H1 (cell line): ENCODE measurements around the gene CRTC3. TPM values are rescaled to one million over a fixed set of nuclear protein-coding genes. Genes with fewer than 3 reads are reported as not detected.

ENCODE experiments used
- CTCF ChIA-PET: fragments of 300-600 bp; sonication (Branson Sonifier 250); formaldehyde crosslinking; loops from one replicate; lab custom pipeline; 2021; ENCODE audit not compliant: partially characterized antibody; lab: Charles Lee
- POLR2A ChIA-PET: fragments of 300-600 bp; sonication (Branson Sonifier 250); formaldehyde crosslinking; loops from one replicate; lab custom pipeline; 2021; ENCODE audit warnings: inconsistent platforms; ENCODE audit not compliant: partially characterized antibody; lab: Charles Lee
- DNase-seq, 2 experiments: peaks; one replicate each; pipeline versions ENCODE4 v3.0.0 to v3.0.0-alpha.2; 2010 to 2022; ENCODE audit warnings: low spot score in 2 of 2, low read depth in 1 of 2, mixed read lengths in 1 of 2
- FAIRE-seq: peaks from 2 replicates; lab custom pipeline; 2011; peaks lifted over from hg19 to GRCh38; lab: Jason Lieb, UNC
- H2AFZ ChIP-seq: 2 replicates; pipeline ENCODE4 v1.8.1; 2012; ENCODE audit warnings: low read length, inconsistent platforms
- H2AK5ac ChIP-seq: 2 replicates; pipeline ENCODE4 v1.6.1; 2013; ENCODE audit warnings: low read depth, low read length
- H2BK120ac ChIP-seq: replicated peaks from 2 replicates; pipeline ENCODE3; 2013; ENCODE audit warnings: low read depth, low read length, inconsistent platforms
- H2BK12ac ChIP-seq: 2 replicates; pipeline ENCODE4 v1.6.1; 2013; ENCODE audit warnings: low read depth, low read length
- H2BK15ac ChIP-seq: 2 replicates; pipeline ENCODE4 v1.6.1; 2013; ENCODE audit warnings: low read length
- H2BK20ac ChIP-seq: 2 replicates; pipeline ENCODE4 v1.6.1; 2013; ENCODE audit warnings: low read length
- H2BK5ac ChIP-seq: 2 replicates; pipeline ENCODE4 v1.6.1; 2013; ENCODE audit warnings: low read depth, low read length
- H3K14ac ChIP-seq: 2 replicates; pipeline ENCODE4 v1.6.1; 2013; ENCODE audit warnings: inconsistent platforms; ENCODE audit not compliant: insufficient read length
- H3K18ac ChIP-seq: 2 replicates; pipeline ENCODE4 v1.6.1; 2013; ENCODE audit warnings: low read length; ENCODE audit errors: extremely low read depth
- H3K23ac ChIP-seq: 2 replicates; pipeline ENCODE4 v1.6.1; 2013; ENCODE audit warnings: inconsistent platforms; ENCODE audit not compliant: insufficient read length
- H3K23me2 ChIP-seq: 2 replicates; pipeline ENCODE4 v1.6.1; 2013; ENCODE audit warnings: low read depth, low read length
- H3K27ac ChIP-seq: 2 replicates; pipeline ENCODE4 v1.6.1; 2011; ENCODE audit warnings: low read depth, low read length, inconsistent platforms
- H3K27me3 ChIP-seq, 4 experiments: replicated peaks in 1 of 4; 1 replicate in 1 of 4; 2 replicates in 3 of 4; pipeline versions ENCODE4 v1.6.1 to v1.8.1; 2011 to 2013; ENCODE audit warnings: low read length in 3 of 4, mild to moderate bottlenecking in 3 of 4, inconsistent platforms in 2 of 4, mixed read lengths in 2 of 4, moderate library complexity in 1 of 4; ENCODE audit not compliant: control insufficient read depth in 3 of 4, insufficient read depth in 3 of 4; ENCODE audit errors: extremely low read depth in 1 of 4
- H3K36me3 ChIP-seq, 4 experiments: 2 replicates each; pipeline versions ENCODE4 v1.6.1 to v1.8.1; 2011 to 2013; ENCODE audit warnings: mild to moderate bottlenecking in 4 of 4, low read length in 3 of 4, moderate library complexity in 2 of 4, control low read depth in 1 of 4, inconsistent platforms in 1 of 4; ENCODE audit not compliant: insufficient read depth in 4 of 4, control insufficient read depth in 2 of 4
- H3K4ac ChIP-seq: replicated peaks from 2 replicates; pipeline ENCODE3; 2013; ENCODE audit warnings: low read length, low read depth, mixed read lengths, inconsistent platforms; ENCODE audit not compliant: insufficient read length
- H3K4me1 ChIP-seq, 4 experiments: replicated peaks in 1 of 4; 1 replicate in 1 of 4; 2 replicates in 3 of 4; pipeline versions ENCODE4 v1.6.1 to v1.8.1; 2011 to 2013; ENCODE audit warnings: low read length in 3 of 4, inconsistent platforms in 2 of 4, mixed read lengths in 1 of 4; ENCODE audit not compliant: insufficient read depth in 4 of 4, control insufficient read depth in 3 of 4
- H3K4me2 ChIP-seq, 2 experiments: 2 replicates each; pipeline versions ENCODE4 v1.6.1 to v1.8.1; 2011 to 2013; ENCODE audit warnings: low read depth in 2 of 2, low read length in 2 of 2, control low read depth in 1 of 2, inconsistent platforms in 1 of 2, mild to moderate bottlenecking in 1 of 2; ENCODE audit not compliant: insufficient read depth in 1 of 2
- H3K4me3 ChIP-seq, 4 experiments: fragments of 200-600, 300-600 bp in 1 of 4; sonication (generic), shearing (Covaris generic), sonication (Bioruptor Twin) in 1 of 4; 2 replicates each; pipeline versions ENCODE4 v1.5.1 to v1.8.1; 2011 to 2016; ENCODE audit warnings: low read length in 4 of 4, low read depth in 3 of 4, control low read depth in 2 of 4, inconsistent platforms in 2 of 4, mild to moderate bottlenecking in 2 of 4, mixed read lengths in 1 of 4, moderate library complexity in 1 of 4; ENCODE audit not compliant: insufficient read depth in 2 of 4; ENCODE audit errors: extremely low read depth in 1 of 4
- H3K56ac ChIP-seq: replicated peaks from 2 replicates; pipeline ENCODE3; 2013; ENCODE audit warnings: low read depth, mild to moderate bottlenecking, mixed read lengths, low read length, inconsistent platforms; ENCODE audit not compliant: insufficient read length
- H3K79me1 ChIP-seq: 2 replicates; pipeline ENCODE4 v1.6.1; 2013; ENCODE audit warnings: low read depth, low read length, control low read depth
- H3K79me2 ChIP-seq, 2 experiments: 2 replicates each; pipeline versions ENCODE4 v1.6.1 to v1.8.1; 2012 to 2013; ENCODE audit warnings: low read length in 2 of 2, mild to moderate bottlenecking in 2 of 2, inconsistent platforms in 1 of 2; ENCODE audit not compliant: insufficient read depth in 2 of 2, control insufficient read depth in 1 of 2
- H3K9ac ChIP-seq, 4 experiments: replicated peaks in 1 of 4; 1 replicate in 1 of 4; 2 replicates in 3 of 4; pipeline versions ENCODE4 v1.6.1 to v1.8.1; 2011 to 2013; ENCODE audit warnings: low read depth in 3 of 4, low read length in 3 of 4, control low read depth in 2 of 4, mild to moderate bottlenecking in 2 of 4, moderate library complexity in 2 of 4, inconsistent platforms in 1 of 4; ENCODE audit errors: extremely low read depth in 1 of 4
- H3K9me3 ChIP-seq, 2 experiments: 2 replicates each; pipeline versions ENCODE4 v1.6.1 to v1.8.1; 2012 to 2013; ENCODE audit warnings: mild to moderate bottlenecking in 2 of 2, moderate library complexity in 2 of 2, control low read depth in 1 of 2, inconsistent platforms in 1 of 2, low read depth in 1 of 2, low read length in 1 of 2, mixed read lengths in 1 of 2; ENCODE audit not compliant: insufficient read depth in 2 of 2
- H4K20me1 ChIP-seq, 2 experiments: replicated peaks in 1 of 2; 2 replicates each; pipeline versions ENCODE3 to v1.8.1; 2011 to 2013; ENCODE audit warnings: inconsistent platforms in 2 of 2, low read length in 2 of 2, mild to moderate bottlenecking in 1 of 2; ENCODE audit not compliant: insufficient read depth in 2 of 2, control insufficient read depth in 1 of 2
- H4K5ac ChIP-seq: 2 replicates; pipeline ENCODE4 v1.6.1; 2013; ENCODE audit warnings: low read length, low read depth, mixed read lengths, inconsistent platforms; ENCODE audit not compliant: insufficient read length
- H4K8ac ChIP-seq: 2 replicates; pipeline ENCODE4 v1.8.0; 2013; ENCODE audit warnings: mild to moderate bottlenecking, moderate library complexity, low read length, inconsistent platforms; ENCODE audit not compliant: insufficient read depth; ENCODE audit errors: extremely low read depth
- H4K91ac ChIP-seq: replicated peaks from 2 replicates; pipeline ENCODE3; 2013; ENCODE audit warnings: low read length, mixed read lengths, inconsistent platforms; ENCODE audit not compliant: insufficient read length
- WGBS, 2 experiments: shearing (Covaris generic) in 1 of 2; methylation state at CpG; one replicate each; pipeline versions ENCODE4 v1.1.6 to v1.1.7; 2013 to 2015; ENCODE audit warnings: low lambda C conversion rate in 2 of 2, mixed read lengths in 2 of 2, inconsistent platforms in 1 of 2, low coverage in 1 of 2, missing lambda C conversion rate in 1 of 2; ENCODE audit not compliant: insufficient replicate concordance in 2 of 2, insufficient coverage in 1 of 2, insufficient read length in 1 of 2; ENCODE audit errors: extremely low coverage in 1 of 2, missing lambda C conversion rate in 1 of 2; 5-methylcytosine and 5-hydroxymethylcytosine counted together
- polyA plus RNA-seq, 7 experiments: library from polyadenylated mRNA; depleted of rRNA in 3 of 7; stranded (reverse) in 5 of 7; unstranded in 2 of 7; fragments of >200 nt in 5 of 7; fragments of 200-250 nt in 2 of 7; gene quantifications; 1 replicate in 5 of 7; 2 replicates in 1 of 7; 4 replicates in 1 of 7; pipeline versions ENCODE4 v1.2.1 to v1.2.3, GENCODE V29; 2011 to 2013; ENCODE audit warnings: missing spikeins in 2 of 7, mixed read lengths in 2 of 7
- total RNA-seq: library from RNA; stranded (reverse); fragmentation: NEBNext Ultra II Directional; extraction: Animal tissue kit (Norgen Biotek cat#: 25700); gene quantifications from 2 replicates; pipeline ENCODE4 v1.2.1, GENCODE V29; 2021

CRTC3 gene
- total and polyA plus RNA-seq, 2 of the 8 experiments (the other 6 are each of a cell fraction or from before 2014, with no cell fraction given) = 5.0 to 5.3 TPM

GRCh38 chr15:90646662-90647305 is 117.1 kb downstream of the CRTC3 start:
- Histone ChIP-seq H2BK15ac (no peak overlapping the region), H3K23ac (no peak overlapping the region), H3K56ac (no peak overlapping the region), H3K27me3 (no peaks in the 10 kb centered on the region), H2BK120ac (no peak overlapping the region), H3K14ac (no peak overlapping the region), H3K36me3 (no peaks in the 10 kb centered on the region), H4K8ac (no peak overlapping the region), H3K4ac (no peak overlapping the region), H3K27ac (no peak overlapping the region), H2AFZ (no peak overlapping the region), H2BK5ac (no peak overlapping the region), H2AK5ac (no peak overlapping the region), H3K23me2 (peaks cover 3% of the 10 kb centered on the region; the same call in 1 of the 2 replicates), H3K4me1 (peaks cover 0 to 6% (median 4%) of the 10 kb centered on the region in 4 experiments; a peak in 6 of 7 replicates), H4K5ac (no peak overlapping the region), H4K20me1 (no peaks in the 10 kb centered on the region), H3K79me1 (no peaks in the 10 kb centered on the region), H3K18ac (no peak overlapping the region; the same call in 1 of the 2 replicates), H2BK20ac (no peak overlapping the region), H4K91ac (peak overlapping the region; percentile 19), H3K9me3 (no peaks in the 10 kb centered on the region), H3K4me2 (no peak overlapping the region), H2BK12ac (no peak overlapping the region), H3K4me3 (no peak overlapping the region), H3K9ac (no peak overlapping the region), H3K79me2 (no peaks in the 10 kb centered on the region)
- FAIRE-seq (no peak), DNase-seq (no peak)
- CTCF ChIA-PET = interaction anchor here (0.6 to 2.1 kb wide), 4 partner anchors 47 to 286 kb away, joined by 3 to 6 read pairs (median 4); partner anchors contain the start of gene HDDC3
- POLR2A ChIA-PET = no interaction called here
- 69% methylated on average over 2 of the region's 6 CpGs; no CpG with 5 or more reads in 1 of the 2 experiments for WGBS, 2 experiments
